GM21360 (cell line): ENCODE data around the gene HOXD10.

Experiments
- ATAC-seq: cut with Tn5 transposase; IDR thresholded peaks from one replicate; pipeline ENCODE4 v1.9.1; 2021; ENCODE audit warnings: mild to moderate bottlenecking, moderate library complexity; ENCODE audit not compliant: unreplicated experiment

Gene HOXD10

GRCh38 chr2:176082525-176082823 lies 34.1 kb upstream of the HOXD10 start:
- no peak for ATAC-seq

GRCh38 chr2:176082824-176083751 lies 33.5 kb upstream of the HOXD10 start:
- ATAC-seq = no peak

- ATAC-seq = no peak
These were observed 32.7 kb upstream of the HOXD10 start, which contains the start of gene EVX2 for GRCh38 chr2:176083796-176084261. EVX2 (minus strand) TSS chr2:176083962; CDS start chr2:176083776, 186 bp downstream.

GRCh38 chr2:176084611-176085119 lies 31.9 kb upstream of the HOXD10 start:
- ATAC-seq = no peak

GRCh38 chr2:176085120-176085788 lies 31.3 kb upstream of the HOXD10 start:
- no peak for ATAC-seq

- ATAC-seq = no peak
These were observed 30.5 kb upstream of the HOXD10 start for GRCh38 chr2:176085861-176086771.

- ATAC-seq = no peak
These were observed 29.1 kb upstream of the HOXD10 start for GRCh38 chr2:176087330-176088047.

- ATAC-seq = no peak
These were observed 28.3 kb upstream of the HOXD10 start for GRCh38 chr2:176088048-176088936.

GRCh38 chr2:176088937-176089842 lies 27.4 kb upstream of the HOXD10 start:
- ATAC-seq = no peak

GRCh38 chr2:176089843-176090395 lies 26.7 kb upstream of the HOXD10 start:
- no peak for ATAC-seq

- no peak for ATAC-seq
These were observed 25.7 kb upstream of the HOXD10 start for GRCh38 chr2:176090862-176091261.

GRCh38 chr2:176091329-176092258 lies 25.0 kb upstream of the HOXD10 start:
- no peak for ATAC-seq

- no peak for ATAC-seq
These were observed 24.1 kb upstream of the HOXD10 start, which contains the start of gene HOXD13 for GRCh38 chr2:176092270-176093144. HOXD13 (plus strand) TSS chr2:176092721; CDS start chr2:176092891, 170 bp downstream.

- no peak for ATAC-seq
These were observed 23.3 kb upstream of the HOXD10 start for GRCh38 chr2:176093145-176093897.

- no peak for ATAC-seq
These were observed 22.7 kb upstream of the HOXD10 start for GRCh38 chr2:176093898-176094249.
